Fibroblast of villous mesenchyme (primary cell): ENCODE results near the gene NHSL2. TPM values are rescaled to one million over a fixed set of nuclear protein-coding genes. Genes with fewer than 3 reads are reported as not detected.

Source experiments
- DNase-seq: peaks from one replicate; pipeline ENCODE4 v3.0.0-alpha.2; 2010; ENCODE audit warnings: low read depth
- H3K4me3 ChIP-seq: 2 replicates; pipeline ENCODE4 v1.5.1; 2011; ENCODE audit warnings: low read depth, mild to moderate bottlenecking, low read length
- total RNA-seq: library from RNA; depleted of rRNA; stranded (reverse); fragments of >200 nt; gene quantifications from 2 replicates; pipeline ENCODE4 v1.2.3, GENCODE V29; 2012
- TF ChIP-seq, protein P1 (sequence below): IDR thresholded peaks from 2 replicates; pipeline ENCODE4 v1.5.1; 2012; ENCODE audit warnings: low read depth, mild to moderate bottlenecking, low read length; ENCODE audit not compliant: insufficient read depth

NHSL2 gene
- total RNA-seq, 1 donor: 9.9 TPM

- TF ChIP-seq, protein P1, sequence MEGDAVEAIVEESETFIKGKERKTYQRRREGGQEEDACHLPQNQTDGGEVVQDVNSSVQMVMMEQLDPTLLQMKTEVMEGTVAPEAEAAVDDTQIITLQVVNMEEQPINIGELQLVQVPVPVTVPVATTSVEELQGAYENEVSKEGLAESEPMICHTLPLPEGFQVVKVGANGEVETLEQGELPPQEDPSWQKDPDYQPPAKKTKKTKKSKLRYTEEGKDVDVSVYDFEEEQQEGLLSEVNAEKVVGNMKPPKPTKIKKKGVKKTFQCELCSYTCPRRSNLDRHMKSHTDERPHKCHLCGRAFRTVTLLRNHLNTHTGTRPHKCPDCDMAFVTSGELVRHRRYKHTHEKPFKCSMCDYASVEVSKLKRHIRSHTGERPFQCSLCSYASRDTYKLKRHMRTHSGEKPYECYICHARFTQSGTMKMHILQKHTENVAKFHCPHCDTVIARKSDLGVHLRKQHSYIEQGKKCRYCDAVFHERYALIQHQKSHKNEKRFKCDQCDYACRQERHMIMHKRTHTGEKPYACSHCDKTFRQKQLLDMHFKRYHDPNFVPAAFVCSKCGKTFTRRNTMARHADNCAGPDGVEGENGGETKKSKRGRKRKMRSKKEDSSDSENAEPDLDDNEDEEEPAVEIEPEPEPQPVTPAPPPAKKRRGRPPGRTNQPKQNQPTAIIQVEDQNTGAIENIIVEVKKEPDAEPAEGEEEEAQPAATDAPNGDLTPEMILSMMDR: no peak
- no peak overlapping the region for H3K4me3 ChIP-seq
- DNase-seq: no peak
These were observed 84.5 kb downstream of the NHSL2 start for GRCh38 chrX:71995122-71995521.

- no peak for DNase-seq
- no peak overlapping the region for H3K4me3 ChIP-seq
- TF ChIP-seq, protein P1: no peak
These were observed 85.5 kb downstream of the NHSL2 start for GRCh38 chrX:71996136-71996535.

GRCh38 chrX:71996826-71997225 is 86.2 kb downstream of the NHSL2 start:
- DNase-seq: no peak
- no peak overlapping the region for H3K4me3 ChIP-seq
- TF ChIP-seq, protein P1: no peak

DNA sequence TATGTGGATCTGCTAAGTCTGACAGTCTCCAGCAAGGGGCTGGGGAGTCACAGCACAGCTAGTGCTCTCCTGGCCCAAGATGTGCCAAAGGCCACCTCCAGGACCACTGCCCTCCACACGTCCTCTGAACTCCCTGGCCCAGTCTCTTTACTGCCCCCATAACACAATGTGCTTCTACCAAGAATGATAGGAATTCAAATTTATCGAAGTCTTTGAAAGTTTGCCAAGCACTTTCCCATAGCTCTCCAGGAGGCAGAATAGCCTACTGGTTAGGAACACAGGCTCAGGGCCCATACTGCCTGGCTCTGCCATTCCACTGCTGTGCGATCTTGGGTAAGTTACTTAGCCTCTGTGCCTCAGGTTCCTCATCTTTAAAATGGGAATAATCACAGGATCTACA is 86.7 kb downstream of the NHSL2 start:
- no peak overlapping the region for H3K4me3 ChIP-seq
- TF ChIP-seq, protein P1: no peak
- no peak for DNase-seq

GRCh38 chrX:71998836-71999509 is 88.3 kb downstream of the NHSL2 start:
- no peak overlapping the region for H3K4me3 ChIP-seq
- peak; percentile 21 for DNase-seq
- TF ChIP-seq, protein P1: peak; percentile 62

DNA sequence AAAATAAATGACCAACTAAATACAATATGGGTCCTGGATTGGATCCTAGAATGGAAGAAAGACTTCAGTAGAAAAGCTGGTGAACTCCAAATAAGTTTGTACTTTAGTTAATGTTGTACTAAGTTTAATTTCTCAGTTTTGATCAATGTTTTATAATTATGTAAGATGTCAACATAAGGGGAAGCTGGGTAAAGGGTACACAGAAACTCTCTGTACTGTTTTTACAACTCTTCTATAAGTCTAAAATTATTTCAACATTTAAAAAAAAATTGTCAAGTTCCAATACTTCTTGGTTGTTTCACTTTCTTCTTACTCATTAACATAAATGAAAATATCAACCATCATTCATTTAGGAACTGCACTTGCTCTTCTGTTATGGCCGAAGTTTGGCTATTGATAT is 88.9 kb downstream of the NHSL2 start:
- no peak for DNase-seq
- TF ChIP-seq, protein P1: no peak
- H3K4me3 ChIP-seq: no peak overlapping the region

GRCh38 chrX:72001471-72001870 is 90.8 kb downstream of the NHSL2 start:
- DNase-seq: no peak
- TF ChIP-seq, protein P1: no peak
- no peak overlapping the region for H3K4me3 ChIP-seq
